Limb (tissue), 2 donors: Measurements from ENCODE around the gene TTC9.
A peak's percentile ranks its signal among the peaks of the same experiment; 100 is the strongest.

Source experiments
- DNase-seq, 2 donors: peaks; one replicate each; pipeline ENCODE4 v3.0.0-alpha.2; 2016; ENCODE audit errors: extremely low spot score in 2 of 2

Gene TTC9

DNA sequence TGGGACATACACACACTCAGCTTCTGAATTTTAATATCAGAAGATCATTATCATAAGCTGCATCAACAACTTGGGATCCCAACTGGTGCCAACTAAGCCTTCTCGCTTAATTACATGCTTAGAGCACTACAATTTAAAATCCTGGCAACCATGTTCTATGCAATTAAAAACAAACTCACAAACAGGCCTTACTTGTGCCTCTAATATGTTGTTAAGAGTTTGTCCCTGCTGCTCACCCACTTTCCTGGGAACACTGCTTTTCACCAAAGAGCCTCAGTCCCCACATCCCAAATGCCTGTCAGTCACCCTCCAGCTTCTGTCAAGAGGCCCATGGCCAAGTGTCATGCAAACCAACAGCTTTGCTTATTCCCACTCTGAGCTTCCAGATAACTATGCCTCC, 69.7 kb downstream of the TTC9 start:
- no peak for DNase-seq

DNA sequence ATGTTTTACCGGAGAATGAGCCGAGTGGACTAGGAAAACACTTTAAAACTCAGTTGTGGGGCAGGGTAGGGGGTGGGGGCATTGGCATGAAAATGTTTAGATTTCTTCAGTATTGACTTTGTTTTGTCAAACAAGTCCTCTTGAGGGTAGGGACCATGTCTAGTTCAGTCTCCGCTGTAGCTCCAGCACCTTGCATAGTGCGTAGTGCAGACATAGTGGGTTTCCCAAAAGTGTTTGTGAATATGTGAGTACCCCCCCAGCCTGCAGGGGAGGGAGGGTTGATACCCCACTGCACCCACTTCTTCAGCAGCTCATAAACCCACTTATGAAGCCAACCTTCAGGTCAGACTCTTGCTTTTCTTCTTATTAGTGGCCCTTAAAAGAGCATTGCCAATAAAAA, 71.4 kb downstream of the TTC9 start:
- DNase-seq: no peak

- DNase-seq: no peak
Measured at GRCh38 chr14:70713511-70713916, 71.8 kb downstream of the TTC9 start.

DNA sequence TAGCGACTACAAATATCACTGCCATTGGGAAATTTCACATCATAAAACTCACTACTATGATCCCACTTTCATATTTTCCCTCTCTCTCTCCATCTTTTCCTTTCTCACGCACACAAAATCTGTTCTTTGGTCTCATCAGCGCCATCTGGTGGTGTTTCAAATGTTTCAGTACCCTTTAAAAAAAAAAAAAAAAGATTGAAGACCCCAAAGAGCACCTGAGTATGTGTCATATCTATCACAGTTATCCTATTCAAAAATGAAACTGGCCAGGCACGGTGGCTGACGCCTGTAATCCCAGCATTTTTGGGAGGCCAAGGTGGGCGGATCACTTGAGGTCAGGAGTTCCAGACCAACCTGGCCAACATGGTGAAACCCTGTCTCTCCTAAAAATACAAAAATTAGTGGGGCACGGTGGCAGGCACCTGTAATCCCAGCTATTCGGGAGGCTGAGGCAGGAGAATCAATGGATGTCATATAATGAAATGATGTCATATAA, 72.4 kb downstream of the TTC9 start:
- DNase-seq: peak; percentile 46 to 75

GRCh38 chr14:70716483-70716882, 74.8 kb downstream of the TTC9 start:
- DNase-seq: no peak

- no peak for DNase-seq
Measured at GRCh38 chr14:70716958-70717357, 75.2 kb downstream of the TTC9 start.

DNA sequence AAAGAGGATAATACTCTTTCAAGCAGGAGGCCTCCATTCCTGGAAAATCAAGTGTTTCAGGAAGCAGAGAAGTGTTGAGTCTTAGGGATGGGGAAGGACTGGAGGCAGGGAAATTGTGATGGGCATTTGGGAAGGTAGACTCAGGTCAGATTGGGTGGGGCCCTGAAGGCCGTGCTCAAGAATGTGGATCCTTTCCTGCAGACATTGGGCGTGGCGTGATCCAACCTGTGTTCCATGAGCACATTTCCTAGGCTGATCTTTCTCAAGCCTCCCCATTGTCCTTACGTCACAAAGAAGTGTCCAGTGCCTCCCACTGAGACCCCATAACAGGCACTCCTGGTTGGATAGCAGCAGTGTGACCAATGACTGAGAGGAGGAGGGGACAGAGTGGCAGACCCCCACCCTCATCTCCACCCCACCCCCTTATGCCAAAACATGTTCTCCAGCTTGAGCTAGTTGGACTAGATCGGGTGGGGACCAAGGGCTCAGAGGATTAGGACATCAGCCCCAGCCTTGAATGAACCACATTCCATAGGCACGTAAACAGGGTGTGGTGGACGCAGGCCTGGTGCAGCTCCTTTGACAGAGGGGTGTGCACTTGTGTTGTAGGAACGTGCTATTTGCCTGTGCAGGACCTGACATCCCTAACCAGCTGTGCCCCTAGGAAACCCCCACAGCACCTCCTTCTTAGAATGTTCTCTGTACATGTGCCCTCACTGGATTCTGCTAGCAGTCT, 76.8 kb downstream of the TTC9 start:
- no peak for DNase-seq

- DNase-seq: no peak
Measured at GRCh38 chr14:70721542-70721941, 79.8 kb downstream of the TTC9 start.

DNA sequence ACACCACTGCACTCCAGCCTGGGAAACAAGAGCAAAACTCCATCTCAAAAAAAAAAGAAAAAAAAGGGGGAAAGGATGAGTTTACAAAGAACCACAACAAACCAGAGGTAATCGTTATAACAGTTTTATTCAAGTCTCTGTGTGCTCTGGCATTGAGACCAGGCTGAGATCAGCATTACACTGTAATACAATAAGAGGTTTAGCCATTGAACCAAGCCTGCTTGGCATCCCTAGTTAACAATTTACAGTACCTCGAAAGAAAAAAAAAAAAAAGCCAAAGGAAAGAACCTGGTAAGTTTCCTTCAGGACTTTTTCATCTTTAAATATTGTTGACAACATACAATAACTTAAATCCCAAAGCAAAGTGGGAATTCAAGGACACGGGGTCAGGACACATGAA, 80.7 kb downstream of the TTC9 start:
- no peak for DNase-seq

DNA sequence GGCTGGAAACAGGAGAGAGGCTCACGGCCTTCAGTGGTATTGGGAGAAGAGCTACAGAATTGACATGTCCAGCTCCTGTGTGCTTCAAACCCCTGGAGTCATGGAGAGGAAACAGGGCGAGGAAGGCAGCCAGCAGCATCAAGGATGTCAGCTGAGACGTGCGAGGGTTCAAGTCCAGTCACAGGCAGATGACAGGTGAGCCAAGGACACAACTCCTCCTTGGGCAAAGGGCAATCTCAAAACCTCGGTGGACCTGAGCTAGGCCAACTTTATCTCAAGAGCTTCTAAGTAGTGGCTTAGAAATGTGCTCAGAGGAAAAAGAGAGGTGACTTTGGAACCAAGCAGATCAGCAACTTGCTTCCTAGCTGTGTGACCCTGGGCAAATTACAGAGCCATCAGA, 81.6 kb downstream of the TTC9 start:
- no peak for DNase-seq

GRCh38 chr14:70724110-70724509, 82.4 kb downstream of the TTC9 start:
- DNase-seq: no peak

DNA sequence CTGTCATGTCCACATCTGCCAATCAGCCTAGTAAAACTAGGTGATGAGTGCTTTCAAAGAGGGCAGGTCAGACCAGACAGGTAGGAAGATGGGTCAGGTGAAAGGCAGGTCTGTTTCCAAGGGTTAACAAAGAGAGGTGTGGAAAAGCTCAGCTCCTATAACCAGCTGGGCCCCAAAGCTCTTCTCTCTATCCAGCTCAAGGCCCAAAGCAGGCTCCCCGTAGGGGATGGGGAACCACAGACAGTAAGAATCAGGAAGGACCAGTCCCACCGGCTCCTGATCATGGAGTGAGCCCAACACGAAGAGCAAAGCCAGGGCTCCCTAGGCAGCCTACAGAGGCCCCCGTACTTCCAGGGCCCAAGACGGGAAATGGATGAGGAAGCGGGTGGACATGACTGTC, 83.2 kb downstream of the TTC9 start:
- no peak for DNase-seq
